Measurements from ENCODE around the gene SLC35G2. TPM values are rescaled to one million over a fixed set of nuclear protein-coding genes. Genes with fewer than 3 reads are reported as not detected.
A peak's percentile ranks its signal among the peaks of the same experiment; 100 is the strongest.

Gene SLC35G2
- total RNA-seq, 1 experiment from 2014 or later, result 26.4 TPM

DNA sequence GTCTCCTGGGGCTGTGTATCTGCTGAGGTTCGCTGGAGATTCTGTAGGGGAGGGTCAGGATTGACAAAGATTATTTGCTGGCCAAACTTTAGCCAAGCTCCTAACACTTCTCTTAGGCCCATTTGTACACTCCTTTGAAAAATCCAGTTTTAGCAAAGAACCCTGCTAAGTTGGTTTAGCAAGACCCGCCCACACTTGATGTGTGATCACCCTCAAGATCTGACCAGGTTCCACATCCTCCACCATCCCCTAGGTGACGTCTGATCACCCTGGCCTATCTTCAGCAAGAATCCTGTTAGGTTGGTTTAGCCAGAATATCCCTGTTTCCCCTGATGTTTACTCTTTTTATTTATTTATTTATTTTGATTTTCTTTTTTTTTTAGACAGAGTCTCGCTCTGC lies 14.8 kb upstream of the SLC35G2 start:
- TF ChIP-seq EZH2 (IDR thresholded peaks at IDR 0.05; ENCODE audit: borderline replicate concordance, low read depth, low read length, poor library complexity, severe bottlenecking), result no peak
- TF ChIP-seq, protein P1, sequence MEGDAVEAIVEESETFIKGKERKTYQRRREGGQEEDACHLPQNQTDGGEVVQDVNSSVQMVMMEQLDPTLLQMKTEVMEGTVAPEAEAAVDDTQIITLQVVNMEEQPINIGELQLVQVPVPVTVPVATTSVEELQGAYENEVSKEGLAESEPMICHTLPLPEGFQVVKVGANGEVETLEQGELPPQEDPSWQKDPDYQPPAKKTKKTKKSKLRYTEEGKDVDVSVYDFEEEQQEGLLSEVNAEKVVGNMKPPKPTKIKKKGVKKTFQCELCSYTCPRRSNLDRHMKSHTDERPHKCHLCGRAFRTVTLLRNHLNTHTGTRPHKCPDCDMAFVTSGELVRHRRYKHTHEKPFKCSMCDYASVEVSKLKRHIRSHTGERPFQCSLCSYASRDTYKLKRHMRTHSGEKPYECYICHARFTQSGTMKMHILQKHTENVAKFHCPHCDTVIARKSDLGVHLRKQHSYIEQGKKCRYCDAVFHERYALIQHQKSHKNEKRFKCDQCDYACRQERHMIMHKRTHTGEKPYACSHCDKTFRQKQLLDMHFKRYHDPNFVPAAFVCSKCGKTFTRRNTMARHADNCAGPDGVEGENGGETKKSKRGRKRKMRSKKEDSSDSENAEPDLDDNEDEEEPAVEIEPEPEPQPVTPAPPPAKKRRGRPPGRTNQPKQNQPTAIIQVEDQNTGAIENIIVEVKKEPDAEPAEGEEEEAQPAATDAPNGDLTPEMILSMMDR (conservative IDR thresholded peaks at IDR 0.05; ENCODE audit: low read depth, low read length), result no peak
- Histone ChIP-seq H3K4me1 (ENCODE audit: insufficient read depth, low read length, poor library complexity, severe bottlenecking) (peaks cover 33% of the 10 kb centered on the region), H3K27ac (ENCODE audit: low read depth, low read length, poor library complexity, severe bottlenecking) (no peak overlapping the region), H3K4me3 (ENCODE audit: low read depth, low read length, poor library complexity, severe bottlenecking) (no peak overlapping the region), H3K27me3 (replicated peaks; ENCODE audit: insufficient read depth, low read depth, low read length, poor library complexity) (no peaks in the 10 kb centered on the region), H3K36me3 (ENCODE audit: insufficient read depth, low read length, poor library complexity, severe bottlenecking) (no peaks in the 10 kb centered on the region), H3K9me3 (ENCODE audit: low read depth, low read length, poor library complexity, severe bottlenecking) (no peaks in the 10 kb centered on the region)
- no peak for DNase-seq (ENCODE audit: low spot score)
- CTCF ChIA-PET, result no interaction called here
- BruUV-seq (replicated peaks), result no TSS peak
- POLR2A ChIA-PET (ENCODE audit: low non-redundant PET), result no interaction called here
- intact Hi-C loops (cut with micrococcal nuclease; ENCODE audit: unreplicated experiment), result no loop called here

GRCh38 chr3:136804813-136805212 lies 14.1 kb upstream of the SLC35G2 start:
- no peak overlapping the region for H3K27ac ChIP-seq (ENCODE audit: low read depth, low read length, poor library complexity, severe bottlenecking)
- DNase-seq (ENCODE audit: low spot score), result peak; percentile 40
- ChIA-PET POLR2A (ENCODE audit: low non-redundant PET) (no interaction called here), CTCF (no interaction called here)
- intact Hi-C loops (cut with micrococcal nuclease; ENCODE audit: unreplicated experiment), result no loop called here
- no TSS peak for BruUV-seq (replicated peaks)
- no peaks in the 10 kb centered on the region for H3K9me3 ChIP-seq (ENCODE audit: low read depth, low read length, poor library complexity, severe bottlenecking)
- H3K27me3 ChIP-seq (replicated peaks; ENCODE audit: insufficient read depth, low read depth, low read length, poor library complexity), result no peaks in the 10 kb centered on the region
- TF ChIP-seq, protein P1 (conservative IDR thresholded peaks at IDR 0.05; ENCODE audit: low read depth, low read length), result no peak
- TF ChIP-seq EZH2 (IDR thresholded peaks at IDR 0.05; ENCODE audit: borderline replicate concordance, low read depth, low read length, poor library complexity, severe bottlenecking), result no peak
- no peaks in the 10 kb centered on the region for H3K36me3 ChIP-seq (ENCODE audit: insufficient read depth, low read length, poor library complexity, severe bottlenecking)
- peaks cover 33% of the 10 kb centered on the region for H3K4me1 ChIP-seq (ENCODE audit: insufficient read depth, low read length, poor library complexity, severe bottlenecking)
- no peak overlapping the region for H3K4me3 ChIP-seq (ENCODE audit: low read depth, low read length, poor library complexity, severe bottlenecking)

DNA sequence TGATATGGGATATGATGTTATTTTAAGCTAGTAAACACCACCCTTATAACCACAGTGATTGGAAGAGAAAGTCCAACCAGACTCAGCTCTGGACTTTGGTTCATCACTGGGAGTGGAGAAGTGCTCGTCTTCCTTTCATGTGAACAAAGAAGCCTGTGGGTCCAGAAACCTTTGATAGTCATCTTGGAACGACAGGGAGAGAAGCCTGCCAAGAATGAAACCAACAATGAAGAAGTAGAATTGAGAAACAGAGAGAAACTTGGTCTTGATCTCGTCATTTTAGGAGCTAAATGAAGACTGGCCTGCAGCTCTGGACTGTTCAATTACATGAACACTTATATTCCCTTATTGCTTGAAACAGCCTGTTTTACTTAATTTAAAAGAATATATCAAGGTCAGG lies 13.1 kb upstream of the SLC35G2 start:
- ChIA-PET CTCF (no interaction called here), POLR2A (ENCODE audit: low non-redundant PET) (interaction anchor here (0.6 kb wide), 1 partner anchor 24 kb away, joined by 4 read pairs; no protein-coding TSS in a partner anchor)
- DNase-seq (ENCODE audit: low spot score), result no peak
- intact Hi-C loops (cut with micrococcal nuclease; ENCODE audit: unreplicated experiment), result no loop called here
- H3K27ac ChIP-seq (ENCODE audit: low read depth, low read length, poor library complexity, severe bottlenecking), result no peak overlapping the region
- no peaks in the 10 kb centered on the region for H3K36me3 ChIP-seq (ENCODE audit: insufficient read depth, low read length, poor library complexity, severe bottlenecking)
- H3K4me1 ChIP-seq (ENCODE audit: insufficient read depth, low read length, poor library complexity, severe bottlenecking), result peaks cover 33% of the 10 kb centered on the region
- H3K27me3 ChIP-seq (replicated peaks; ENCODE audit: insufficient read depth, low read depth, low read length, poor library complexity), result no peaks in the 10 kb centered on the region
- H3K4me3 ChIP-seq (ENCODE audit: low read depth, low read length, poor library complexity, severe bottlenecking), result no peak overlapping the region
- no peaks in the 10 kb centered on the region for H3K9me3 ChIP-seq (ENCODE audit: low read depth, low read length, poor library complexity, severe bottlenecking)
- BruUV-seq (replicated peaks), result no TSS peak
- TF ChIP-seq, protein P1 (conservative IDR thresholded peaks at IDR 0.05; ENCODE audit: low read depth, low read length), result no peak
- no peak for TF ChIP-seq EZH2 (IDR thresholded peaks at IDR 0.05; ENCODE audit: borderline replicate concordance, low read depth, low read length, poor library complexity, severe bottlenecking)
